Neuronal stem cell (in vitro differentiated cells): ENCODE measurements around the gene LZTS2.

Source experiments
- DNase-seq: peaks from one replicate; pipeline ENCODE4 v3.0.0-alpha.2; 2013; ENCODE audit warnings: low spot score
- H2AFZ ChIP-seq: one replicate; pipeline ENCODE4 v1.6.1; 2013; ENCODE audit warnings: mild to moderate bottlenecking, low read length, inconsistent platforms
- H2AK5ac ChIP-seq: 2 replicates; pipeline ENCODE4 v1.6.1; 2013; ENCODE audit warnings: low read depth, mild to moderate bottlenecking, inconsistent platforms, low read length, moderate library complexity, mixed read lengths
- H2BK120ac ChIP-seq: 2 replicates; pipeline ENCODE4 v1.6.1; 2013; ENCODE audit warnings: low read depth, mild to moderate bottlenecking, inconsistent platforms, low read length, moderate library complexity, mixed read lengths
- H2BK12ac ChIP-seq: one replicate; pipeline ENCODE4 v1.6.1; 2013; ENCODE audit warnings: low read length, inconsistent platforms
- H2BK15ac ChIP-seq: 2 replicates; pipeline ENCODE4 v1.6.1; 2013; ENCODE audit warnings: mild to moderate bottlenecking, low read length, inconsistent platforms, mixed read lengths
- H2BK5ac ChIP-seq: one replicate; pipeline ENCODE4 v1.6.1; 2013; ENCODE audit warnings: inconsistent platforms, mild to moderate bottlenecking, low read length, moderate library complexity
- H3K14ac ChIP-seq: one replicate; pipeline ENCODE4 v1.6.1; 2013; ENCODE audit warnings: low read length, inconsistent platforms
- H3K18ac ChIP-seq: 2 replicates; pipeline ENCODE4 v1.6.1; 2013; ENCODE audit warnings: low read length, inconsistent platforms
- H3K23ac ChIP-seq: 2 replicates; pipeline ENCODE4 v1.6.1; 2013; ENCODE audit warnings: low read depth, mild to moderate bottlenecking, mixed read lengths, low read length, inconsistent platforms; ENCODE audit not compliant: poor library complexity
- H3K27ac ChIP-seq: replicated peaks from 3 replicates; pipeline ENCODE4 v1.5.1; 2013; ENCODE audit warnings: low read length, inconsistent platforms
- H3K27me3 ChIP-seq, 3 experiments: 2 replicates each; pipeline ENCODE4 v1.6.1; 2013; ENCODE audit warnings: low read length in 3 of 3, mild to moderate bottlenecking in 2 of 3, inconsistent platforms in 1 of 3, low read depth in 1 of 3, mixed read lengths in 1 of 3, moderate library complexity in 1 of 3; ENCODE audit not compliant: control insufficient read depth in 3 of 3, insufficient read depth in 3 of 3
- H3K36me3 ChIP-seq, 2 donors: replicated peaks in 1 of 2; 2 replicates each; pipeline ENCODE4 v1.6.1; 2013; ENCODE audit warnings: low read length in 2 of 2; ENCODE audit not compliant: control insufficient read depth in 2 of 2, insufficient read depth in 2 of 2
- H3K4ac ChIP-seq: 2 replicates; pipeline ENCODE4 v1.6.1; 2013; ENCODE audit warnings: inconsistent platforms, mild to moderate bottlenecking, low read length, moderate library complexity
- H3K4me1 ChIP-seq, 2 donors: 1 replicate in 1 of 2; 2 replicates in 1 of 2; pipeline ENCODE4 v1.6.1; 2013; ENCODE audit warnings: low read length in 2 of 2, low read depth in 1 of 2; ENCODE audit not compliant: control insufficient read depth in 2 of 2, insufficient read depth in 1 of 2
- H3K4me2 ChIP-seq: one replicate; pipeline ENCODE4 v1.6.1; 2013; ENCODE audit warnings: mild to moderate bottlenecking, low read length, inconsistent platforms; ENCODE audit not compliant: insufficient read depth, poor library complexity, severe bottlenecking
- H3K4me3 ChIP-seq, 2 donors: 2 replicates each; pipeline ENCODE4 v1.5.1; 2013; ENCODE audit warnings: low read length in 2 of 2, mild to moderate bottlenecking in 2 of 2, inconsistent platforms in 1 of 2, moderate library complexity in 1 of 2
- H3K79me1 ChIP-seq: one replicate; pipeline ENCODE4 v1.6.1; 2013; ENCODE audit warnings: low read depth, mild to moderate bottlenecking, inconsistent platforms, low read length, moderate library complexity
- H3K9ac ChIP-seq: one replicate; pipeline ENCODE4 v1.6.1; 2013; ENCODE audit warnings: mild to moderate bottlenecking, low read depth, low read length, inconsistent platforms; ENCODE audit not compliant: poor library complexity
- H3K9me3 ChIP-seq, 2 donors: replicated peaks in 1 of 2; 2 replicates each; pipeline versions ENCODE3 to v1.6.1; 2013; ENCODE audit warnings: low read length in 2 of 2, mild to moderate bottlenecking in 2 of 2, inconsistent platforms in 1 of 2, low read depth in 1 of 2, mixed read lengths in 1 of 2, moderate library complexity in 1 of 2; ENCODE audit not compliant: control insufficient read depth in 2 of 2, insufficient read depth in 1 of 2
- H4K8ac ChIP-seq: one replicate; pipeline ENCODE4 v1.6.1; 2013; ENCODE audit warnings: low read depth, mild to moderate bottlenecking, inconsistent platforms, low read length, moderate library complexity
- H4K91ac ChIP-seq: one replicate; pipeline ENCODE4 v1.6.1; 2013; ENCODE audit warnings: low read length, low read depth, mild to moderate bottlenecking, inconsistent platforms; ENCODE audit not compliant: poor library complexity
- WGBS, 2 donors: extraction: QIAGEN DNeasy Blood & Tissue Kit; methylation state at CpG; one replicate each; pipeline ENCODE4 v1.1.7; 2013; ENCODE audit warnings: missing lambda C conversion rate in 2 of 2, mixed read lengths in 1 of 2; ENCODE audit not compliant: insufficient read length in 2 of 2, insufficient replicate concordance in 1 of 2; ENCODE audit errors: extremely low coverage in 2 of 2; 5-methylcytosine and 5-hydroxymethylcytosine counted together

The LZTS2 gene

GRCh38 chr10:101041252-101041761 is 41.7 kb downstream of the LZTS2 start:
- no peak overlapping the region for H2BK12ac ChIP-seq
- H3K9me3 ChIP-seq, result no peaks in the 10 kb centered on the region
- H4K91ac ChIP-seq, result no peak overlapping the region
- H3K9ac ChIP-seq, result no peak overlapping the region
- no peaks in the 10 kb centered on the region for H3K79me1 ChIP-seq
- no peak overlapping the region for H3K14ac ChIP-seq
- no peak overlapping the region for H3K4me3 ChIP-seq
- H3K27ac ChIP-seq, result no peak overlapping the region
- no peak overlapping the region for H3K4me2 ChIP-seq
- H3K4ac ChIP-seq, result no peak overlapping the region
- H2AFZ ChIP-seq, result no peak overlapping the region
- no peak overlapping the region for H4K8ac ChIP-seq
- H2BK120ac ChIP-seq, result no peak overlapping the region
- H3K23ac ChIP-seq, result no peak overlapping the region
- H3K4me1 ChIP-seq, result peaks cover 9 to 18% of the 10 kb centered on the region in 2 donors
- H3K27me3 ChIP-seq, result peaks cover 0 to 23% (median 0%) of the 10 kb centered on the region in 3 experiments
- no CpG with 5 or more reads among the region's 6 CpGs for WGBS, 2 donors
- no peaks in the 10 kb centered on the region for H3K36me3 ChIP-seq
- no peak for DNase-seq
- no peak overlapping the region for H2BK15ac ChIP-seq
- no peak overlapping the region for H2AK5ac ChIP-seq
- H2BK5ac ChIP-seq, result no peak overlapping the region
- no peak overlapping the region for H3K18ac ChIP-seq

GRCh38 chr10:101042118-101042517 is 42.5 kb downstream of the LZTS2 start:
- Histone ChIP-seq H3K4me3 (peak overlapping the region in 1 of 2 donors; percentile 52), H3K9ac (no peak overlapping the region), H3K27me3 (peaks cover 0 to 32% (median 4%) of the 10 kb centered on the region in 3 experiments), H2BK12ac (no peak overlapping the region), H3K4ac (no peak overlapping the region), H3K18ac (no peak overlapping the region), H3K23ac (no peak overlapping the region), H3K4me2 (no peak overlapping the region), H2AFZ (peak overlapping the region; percentile 78), H2BK15ac (no peak overlapping the region), H2BK5ac (no peak overlapping the region), H3K79me1 (no peaks in the 10 kb centered on the region), H2BK120ac (no peak overlapping the region), H3K27ac (no peak overlapping the region), H2AK5ac (no peak overlapping the region), H3K36me3 (no peaks in the 10 kb centered on the region), H3K14ac (no peak overlapping the region), H4K8ac (no peak overlapping the region), H4K91ac (no peak overlapping the region), H3K9me3 (no peaks in the 10 kb centered on the region), H3K4me1 (peaks cover 14 to 21% of the 10 kb centered on the region in 2 donors)
- DNase-seq, result no peak
- no CpG with 5 or more reads among the region's 4 CpGs for WGBS, 2 donors

GRCh38 chr10:101042667-101043362 is 43.2 kb downstream of the LZTS2 start:
- no peak overlapping the region for H2BK12ac ChIP-seq
- H3K23ac ChIP-seq, result no peak overlapping the region
- no peak overlapping the region for H2BK120ac ChIP-seq
- peak overlapping the region; percentile 52 to 77 for H3K4me3 ChIP-seq
- peak overlapping the region; percentile 3 for H3K18ac ChIP-seq
- H2AK5ac ChIP-seq, result no peak overlapping the region
- no peaks in the 10 kb centered on the region for H3K36me3 ChIP-seq
- H3K9ac ChIP-seq, result no peak overlapping the region
- H2AFZ ChIP-seq, result peak overlapping the region; percentile 78
- no peak overlapping the region for H2BK5ac ChIP-seq
- H4K8ac ChIP-seq, result no peak overlapping the region
- no CpG with 5 or more reads among the region's 40 CpGs for WGBS, 2 donors
- H3K4me2 ChIP-seq, result peak overlapping the region; percentile 56
- no peak overlapping the region for H3K14ac ChIP-seq
- H3K4ac ChIP-seq, result no peak overlapping the region
- H3K27me3 ChIP-seq, result peaks cover 0 to 39% (median 9%) of the 10 kb centered on the region in 3 experiments
- peaks cover 14 to 21% of the 10 kb centered on the region in 2 donors for H3K4me1 ChIP-seq
- no peaks in the 10 kb centered on the region for H3K79me1 ChIP-seq
- peak; percentile 94 for DNase-seq
- H4K91ac ChIP-seq, result no peak overlapping the region
- H3K9me3 ChIP-seq, result no peaks in the 10 kb centered on the region
- peak overlapping the region; percentile 84 for H3K27ac ChIP-seq
- H2BK15ac ChIP-seq, result no peak overlapping the region

- H3K27me3 ChIP-seq, result peaks cover 0 to 44% (median 14%) of the 10 kb centered on the region in 3 experiments
These were observed 43.7 kb downstream of the LZTS2 start for GRCh38 chr10:101043363-101043707.

More at GRCh38 chr10:101043363-101043707, 43.7 kb downstream of the LZTS2 start:
- Histone ChIP-seq H4K8ac (no peak overlapping the region), H3K4ac (no peak overlapping the region), H3K14ac (no peak overlapping the region), H2BK120ac (no peak overlapping the region), H4K91ac (no peak overlapping the region), H2AFZ (peak overlapping the region; percentile 78), H2BK12ac (no peak overlapping the region), H3K18ac (peak overlapping the region; percentile 3), H3K9ac (no peak overlapping the region), H3K4me2 (peak overlapping the region; percentile 56), H2AK5ac (no peak overlapping the region), H2BK15ac (peak overlapping the region; percentile 1), H3K36me3 (no peaks in the 10 kb centered on the region), H2BK5ac (no peak overlapping the region), H3K4me1 (peaks cover 14 to 21% of the 10 kb centered on the region in 2 donors), H3K79me1 (no peaks in the 10 kb centered on the region), H3K9me3 (no peaks in the 10 kb centered on the region), H3K4me3 (peak overlapping the region; percentile 52 to 77), H3K23ac (no peak overlapping the region), H3K27ac (peak overlapping the region; percentile 84)
- WGBS, 2 donors, result no CpG with 5 or more reads among the region's 2 CpGs
- no peak for DNase-seq
